PC-3 (cell line): ENCODE data around the gene HPN. TPM values are rescaled to one million over a fixed set of nuclear protein-coding genes. Genes with fewer than 3 reads are reported as not detected.
A peak's percentile ranks its signal among the peaks of the same experiment; 100 is the strongest.

Experiments used
- ATAC-seq: fragments of 200-7000 bp; cut with Tn5 transposase; 2 replicates; pipeline ENCODE4 v1.9.1; 2020; ENCODE audit warnings: mild to moderate bottlenecking, moderate library complexity
- BruUV-seq: library from RNA; stranded (reverse); fragments of 400-500 nt; replicated peaks from 2 replicates; lab custom pipeline; 2021; lab: Mats Ljungman, UMichigan
- CTCF ChIA-PET: fragments of 300-600 bp; sonication (Branson Sonifier 250); formaldehyde crosslinking; loops from one replicate; lab custom pipeline; 2022; ENCODE audit warnings: antibody characterized with exemption; lab: Charles Lee
- POLR2A ChIA-PET: fragments of 300-600 bp; sonication (Branson Sonifier 250); formaldehyde crosslinking; loops from one replicate; lab custom pipeline; 2022; ENCODE audit warnings: antibody characterized with exemption; ENCODE audit not compliant: unreplicated experiment; lab: Charles Lee
- DNase-seq: peaks from one replicate; pipeline ENCODE4 v3.0.0-alpha.2; 2015
- H2AFZ ChIP-seq: fragments of 300-600 bp; sonication (generic); 2 replicates; pipeline ENCODE4 v1.6.0; 2016; ENCODE audit warnings: antibody characterized with exemption, low read length
- H3F3A ChIP-seq: fragments of 300-600 bp; sonication (generic); one replicate; pipeline ENCODE4 v1.6.0; 2017; ENCODE audit warnings: antibody characterized with exemption, low read length, control low read depth, mild to moderate bottlenecking; ENCODE audit not compliant: unreplicated experiment
- H3K27ac ChIP-seq: fragments of 300-600 bp; sonication (generic); 2 replicates; pipeline ENCODE4 v1.5.1; 2016; ENCODE audit warnings: mild to moderate bottlenecking, low read length
- H3K27me3 ChIP-seq: fragments of 300-600 bp; sonication (generic); 2 replicates; pipeline ENCODE4 v1.6.1; 2016; ENCODE audit warnings: low read length, mixed read lengths
- H3K36me3 ChIP-seq: fragments of 300-600 bp; sonication (generic); 2 replicates; pipeline ENCODE4 v1.6.1; 2016; ENCODE audit warnings: low read depth, mixed run types, low read length, mixed read lengths
- H3K4me1 ChIP-seq: fragments of 300-600 bp; sonication (generic); 2 replicates; pipeline ENCODE4 v1.5.1; 2016; ENCODE audit warnings: low read length; ENCODE audit not compliant: insufficient read depth
- H3K4me2 ChIP-seq: fragments of 300-600 bp; sonication (generic); 2 replicates; pipeline ENCODE4 v1.6.0; 2016; ENCODE audit warnings: low read length
- H3K4me3 ChIP-seq: fragments of 300-600 bp; sonication (generic); 2 replicates; pipeline ENCODE4 v1.5.1; 2016; ENCODE audit warnings: mild to moderate bottlenecking, low read length, mixed read lengths
- H3K79me2 ChIP-seq: fragments of 300-600 bp; sonication (generic); 2 replicates; pipeline ENCODE4 v1.6.1; 2017; ENCODE audit warnings: low read length, mixed read lengths
- H3K9ac ChIP-seq: fragments of 300-600 bp; sonication (generic); 2 replicates; pipeline ENCODE4 v1.6.0; 2016; ENCODE audit warnings: mild to moderate bottlenecking, low read length
- H3K9me2 ChIP-seq: fragments of 300-600 bp; sonication (generic); replicated peaks from 2 replicates; pipeline ENCODE4 v1.6.1; 2016; ENCODE audit warnings: mixed run types, low read length, mixed read lengths
- H3K9me3 ChIP-seq: fragments of 300-600 bp; sonication (generic); 2 replicates; pipeline ENCODE4 v1.6.1; 2016; ENCODE audit warnings: low read length, mixed read lengths
- H4K20me1 ChIP-seq: fragments of 300-600 bp; sonication (generic); 2 replicates; pipeline ENCODE4 v1.6.1; 2016; ENCODE audit warnings: low read length, mixed read lengths
- EZH2 ChIP-seq: fragments of 300-600 bp; sonication (generic); IDR thresholded peaks from one replicate; pipeline ENCODE4 v1.6.1; 2017; ENCODE audit warnings: antibody characterized with exemption, mild to moderate bottlenecking, low read length; ENCODE audit not compliant: unreplicated experiment
- EZH2phosphoT487 ChIP-seq: fragments of 300-600 bp; sonication (generic); IDR thresholded peaks from 2 replicates; pipeline ENCODE4 v1.6.1; 2018; ENCODE audit warnings: mild to moderate bottlenecking, antibody characterized with exemption, low read length, borderline replicate concordance
- intact Hi-C: fragments of 100-400 bp; cut with micrococcal nuclease; formaldehyde crosslinking; loops from 2 replicates; pipeline ENCODE4 v1.9.0; 2023
- total RNA-seq: library from RNA; depleted of rRNA; stranded (reverse); fragments of >200 nt; gene quantifications from 2 replicates; pipeline ENCODE4 v1.2.3, GENCODE V29; 2014
- TF ChIP-seq, protein P1 (sequence below): fragments of 300-600 bp; sonication (generic); conservative IDR thresholded peaks from 2 replicates; pipeline ENCODE4 v1.5.1; 2017; ENCODE audit warnings: antibody characterized with exemption, low read depth, mild to moderate bottlenecking, low read length

HPN gene
- total RNA-seq, 1 experiment from 2014 or later = 0.18 TPM

DNA sequence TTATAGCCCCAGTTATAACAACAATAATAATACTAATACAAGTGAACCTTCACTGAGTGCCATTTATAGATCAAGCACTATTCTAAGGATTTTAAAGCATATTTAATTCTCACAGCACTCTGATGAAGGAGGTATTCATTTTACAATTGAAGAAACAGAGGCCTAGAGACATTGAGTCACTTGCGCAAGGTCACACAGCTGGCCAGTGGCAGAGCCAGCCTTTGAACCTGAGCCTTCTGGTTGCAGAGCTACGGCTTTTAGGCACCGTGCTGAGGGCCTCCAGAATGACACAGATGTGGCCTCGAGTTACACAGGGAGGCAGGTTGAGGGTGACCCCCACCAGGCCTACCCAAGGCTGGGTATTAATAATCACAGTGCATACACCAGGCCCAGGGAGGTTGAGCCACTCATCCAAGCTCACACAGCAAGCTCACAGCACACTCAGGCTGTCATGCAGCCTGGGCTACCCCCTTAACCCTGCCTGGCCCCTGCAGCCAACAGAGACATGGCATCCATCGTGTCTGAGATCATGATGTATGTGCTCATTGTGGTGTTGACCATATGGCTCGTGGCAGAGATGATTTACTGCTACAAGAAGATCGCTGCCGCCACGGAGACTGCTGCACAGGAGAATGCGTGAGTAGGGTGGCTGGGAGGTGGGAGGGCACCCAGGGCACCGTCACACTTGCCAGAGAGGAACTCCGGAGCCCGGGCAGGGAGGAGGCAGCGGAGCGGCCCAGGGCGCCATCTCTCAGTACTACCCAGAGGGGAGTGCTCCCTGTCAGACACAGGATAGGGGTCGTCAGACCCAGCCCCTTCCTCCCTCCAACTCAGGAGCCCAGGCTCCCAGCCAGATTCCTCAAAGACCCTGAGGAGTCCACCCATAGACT lies 2.7 kb upstream of the HPN start:
- no peaks in the 10 kb centered on the region for H4K20me1 ChIP-seq
- no peak overlapping the region for H2AFZ ChIP-seq
- ATAC-seq (no peak), DNase-seq (no peak)
- no peaks in the 10 kb centered on the region for H3F3A ChIP-seq
- no peak overlapping the region for H3K27ac ChIP-seq
- no peaks in the 10 kb centered on the region for H3K79me2 ChIP-seq
- TF ChIP-seq EZH2phosphoT487 = no peak
- intact Hi-C loops = no loop called here
- H3K27me3 ChIP-seq = no peaks in the 10 kb centered on the region
- no peak overlapping the region for H3K4me3 ChIP-seq
- H3K4me2 ChIP-seq = no peak overlapping the region
- no peak overlapping the region for H3K9ac ChIP-seq
- H3K36me3 ChIP-seq = no peaks in the 10 kb centered on the region
- H3K9me3 ChIP-seq = no peaks in the 10 kb centered on the region
- ChIA-PET CTCF (no interaction called here), POLR2A (no interaction called here)
- no peaks in the 10 kb centered on the region for H3K9me2 ChIP-seq
- peaks cover 9% of the 10 kb centered on the region; the same call in 1 of the 2 replicates for H3K4me1 ChIP-seq
- no TSS peak for BruUV-seq

- no peak overlapping the region for H3K9ac ChIP-seq
- no TSS peak for BruUV-seq
- no peaks in the 10 kb centered on the region for H3K9me2 ChIP-seq
- no peaks in the 10 kb centered on the region for H3K27me3 ChIP-seq
- peak overlapping the region; percentile 69 for H3K4me2 ChIP-seq
- no peak for ATAC-seq
- ChIA-PET POLR2A (no interaction called here), CTCF (no interaction called here)
- intact Hi-C loops = no loop called here
- no peaks in the 10 kb centered on the region for H4K20me1 ChIP-seq
- no peaks in the 10 kb centered on the region for H3K9me3 ChIP-seq
- TF ChIP-seq EZH2phosphoT487 (no peak), EZH2 (no peak)
- TF ChIP-seq, protein P1, sequence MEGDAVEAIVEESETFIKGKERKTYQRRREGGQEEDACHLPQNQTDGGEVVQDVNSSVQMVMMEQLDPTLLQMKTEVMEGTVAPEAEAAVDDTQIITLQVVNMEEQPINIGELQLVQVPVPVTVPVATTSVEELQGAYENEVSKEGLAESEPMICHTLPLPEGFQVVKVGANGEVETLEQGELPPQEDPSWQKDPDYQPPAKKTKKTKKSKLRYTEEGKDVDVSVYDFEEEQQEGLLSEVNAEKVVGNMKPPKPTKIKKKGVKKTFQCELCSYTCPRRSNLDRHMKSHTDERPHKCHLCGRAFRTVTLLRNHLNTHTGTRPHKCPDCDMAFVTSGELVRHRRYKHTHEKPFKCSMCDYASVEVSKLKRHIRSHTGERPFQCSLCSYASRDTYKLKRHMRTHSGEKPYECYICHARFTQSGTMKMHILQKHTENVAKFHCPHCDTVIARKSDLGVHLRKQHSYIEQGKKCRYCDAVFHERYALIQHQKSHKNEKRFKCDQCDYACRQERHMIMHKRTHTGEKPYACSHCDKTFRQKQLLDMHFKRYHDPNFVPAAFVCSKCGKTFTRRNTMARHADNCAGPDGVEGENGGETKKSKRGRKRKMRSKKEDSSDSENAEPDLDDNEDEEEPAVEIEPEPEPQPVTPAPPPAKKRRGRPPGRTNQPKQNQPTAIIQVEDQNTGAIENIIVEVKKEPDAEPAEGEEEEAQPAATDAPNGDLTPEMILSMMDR = no peak
- no peak for DNase-seq
- peak overlapping the region; percentile 61; the same call in 1 of the 2 replicates for H2AFZ ChIP-seq
- H3F3A ChIP-seq = no peaks in the 10 kb centered on the region
- no peaks in the 10 kb centered on the region for H3K36me3 ChIP-seq
- no peak overlapping the region for H3K4me3 ChIP-seq
- H3K4me1 ChIP-seq = peaks cover 9% of the 10 kb centered on the region; the same call in 1 of the 2 replicates
- H3K27ac ChIP-seq = no peak overlapping the region
- H3K79me2 ChIP-seq = no peaks in the 10 kb centered on the region
Observed at GRCh38 chr19:35039881-35040825, 1.4 kb upstream of the HPN start.

DNA sequence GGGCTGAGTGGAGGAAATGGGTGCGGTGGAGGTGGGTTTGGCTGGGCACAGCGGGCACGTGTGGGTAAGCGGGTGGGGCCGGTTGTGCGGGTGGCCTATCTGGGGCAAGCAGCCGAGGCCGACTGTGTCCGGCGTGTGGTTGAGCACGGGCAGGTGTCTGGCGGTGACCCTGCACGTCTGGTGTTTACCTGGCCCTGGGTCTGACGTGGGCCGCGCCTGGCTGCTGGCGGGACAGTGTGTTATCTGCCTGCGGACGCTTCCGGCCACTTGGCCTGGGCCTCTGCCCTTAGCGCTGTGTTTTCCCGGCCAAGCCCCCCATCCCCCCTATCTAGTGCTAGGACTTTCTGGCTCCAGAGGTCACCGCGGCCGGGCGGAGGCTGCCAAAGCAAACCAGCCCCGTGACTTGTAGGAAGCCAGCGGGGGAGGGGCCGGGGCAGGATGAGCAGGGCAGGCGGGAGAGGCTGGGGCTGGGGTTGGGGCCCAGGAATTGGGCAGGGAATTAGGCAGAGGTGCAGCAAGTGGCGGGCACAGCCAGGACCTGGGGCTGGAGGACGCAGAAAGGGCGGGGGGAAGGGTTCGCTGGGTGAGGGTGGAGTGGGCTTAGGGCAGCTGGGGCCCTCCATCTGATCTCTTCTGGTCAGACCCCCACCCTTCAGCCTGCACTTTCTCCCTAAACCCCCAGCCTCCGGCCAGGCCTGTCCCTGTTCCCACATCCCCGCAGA lies 534 bp upstream of the HPN start:
- Histone ChIP-seq H3K4me2 (peak overlapping the region; percentile 69), H3F3A (no peaks in the 10 kb centered on the region), H3K4me1 (peaks cover 9% of the 10 kb centered on the region; the same call in 1 of the 2 replicates), H3K79me2 (no peaks in the 10 kb centered on the region), H3K9ac (no peak overlapping the region), H3K36me3 (no peaks in the 10 kb centered on the region), H3K9me2 (no peaks in the 10 kb centered on the region), H3K9me3 (no peaks in the 10 kb centered on the region), H4K20me1 (no peaks in the 10 kb centered on the region), H2AFZ (peak overlapping the region; percentile 61), H3K27me3 (no peaks in the 10 kb centered on the region), H3K27ac (no peak overlapping the region), H3K4me3 (peak overlapping the region; percentile 44; the same call in 1 of the 2 replicates)
- ChIA-PET POLR2A (no interaction called here), CTCF (no interaction called here)
- ATAC-seq (peak; percentile 71), DNase-seq (no peak)
- TF ChIP-seq EZH2phosphoT487 = no peak
- TF ChIP-seq, protein P1 = no peak
- BruUV-seq = no TSS peak
- intact Hi-C loops = no loop called here
